D721Med (cell line): ENCODE measurements around the gene GRIN2A.

Experiments used
- DNase-seq: peaks from one replicate; pipeline ENCODE4 v3.0.0; 2011; ENCODE audit warnings: low spot score; ENCODE audit not compliant: insufficient read length
- FAIRE-seq: peaks from 2 replicates; lab custom pipeline; 2011; peaks lifted over from hg19 to GRCh38; lab: Jason Lieb, UNC
- TF ChIP-seq, protein P1 (sequence below): IDR thresholded peaks from 2 replicates; pipeline ENCODE4 v1.5.1; 2012; ENCODE audit warnings: mild to moderate bottlenecking, control low read depth; ENCODE audit not compliant: insufficient read depth; ENCODE audit errors: missing control alignments

GRIN2A gene

DNA sequence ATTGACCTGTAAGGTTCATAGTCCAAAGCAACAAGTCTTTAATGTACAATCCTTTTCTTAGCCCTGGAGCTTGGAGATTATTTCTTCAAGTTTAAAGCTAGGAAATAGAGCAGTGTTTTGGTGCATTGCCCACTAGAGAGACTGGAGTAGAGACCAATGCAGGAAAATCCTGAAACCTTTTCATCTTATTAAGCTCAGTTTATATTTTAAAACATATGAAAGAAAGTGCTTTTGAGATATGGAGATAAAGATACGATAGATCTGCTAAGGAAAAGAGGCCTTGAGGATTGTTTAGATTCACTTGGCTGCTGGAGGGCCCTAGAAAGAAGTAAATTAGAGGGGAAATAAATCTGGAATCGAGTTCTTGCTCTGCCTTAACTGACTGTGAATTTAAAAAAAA lies 212.0 kb downstream of the GRIN2A start:
- FAIRE-seq (no peak), DNase-seq (no peak)
- TF ChIP-seq, protein P1, sequence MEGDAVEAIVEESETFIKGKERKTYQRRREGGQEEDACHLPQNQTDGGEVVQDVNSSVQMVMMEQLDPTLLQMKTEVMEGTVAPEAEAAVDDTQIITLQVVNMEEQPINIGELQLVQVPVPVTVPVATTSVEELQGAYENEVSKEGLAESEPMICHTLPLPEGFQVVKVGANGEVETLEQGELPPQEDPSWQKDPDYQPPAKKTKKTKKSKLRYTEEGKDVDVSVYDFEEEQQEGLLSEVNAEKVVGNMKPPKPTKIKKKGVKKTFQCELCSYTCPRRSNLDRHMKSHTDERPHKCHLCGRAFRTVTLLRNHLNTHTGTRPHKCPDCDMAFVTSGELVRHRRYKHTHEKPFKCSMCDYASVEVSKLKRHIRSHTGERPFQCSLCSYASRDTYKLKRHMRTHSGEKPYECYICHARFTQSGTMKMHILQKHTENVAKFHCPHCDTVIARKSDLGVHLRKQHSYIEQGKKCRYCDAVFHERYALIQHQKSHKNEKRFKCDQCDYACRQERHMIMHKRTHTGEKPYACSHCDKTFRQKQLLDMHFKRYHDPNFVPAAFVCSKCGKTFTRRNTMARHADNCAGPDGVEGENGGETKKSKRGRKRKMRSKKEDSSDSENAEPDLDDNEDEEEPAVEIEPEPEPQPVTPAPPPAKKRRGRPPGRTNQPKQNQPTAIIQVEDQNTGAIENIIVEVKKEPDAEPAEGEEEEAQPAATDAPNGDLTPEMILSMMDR = no peak

DNA sequence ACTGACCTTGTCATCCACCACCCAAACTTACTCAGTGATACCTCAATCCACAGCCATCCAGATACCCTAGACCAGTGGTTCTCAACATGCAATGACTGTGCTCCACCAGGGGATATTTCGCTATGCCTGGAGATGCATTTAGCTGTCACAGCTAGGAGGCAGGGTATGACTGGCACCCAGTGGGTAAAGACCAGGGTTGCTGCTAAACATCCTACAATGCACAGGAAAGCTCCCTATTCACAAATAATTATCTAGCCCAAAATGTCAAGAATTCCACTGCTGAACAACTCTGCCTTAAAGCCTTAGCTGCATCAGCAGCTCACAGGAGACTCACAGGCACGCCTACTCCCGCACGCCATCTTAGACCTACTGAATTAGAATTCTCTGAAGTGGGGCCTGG lies 212.6 kb downstream of the GRIN2A start:
- TF ChIP-seq, protein P1 = peak; percentile 26
- no peak for FAIRE-seq
- DNase-seq = no peak

DNA sequence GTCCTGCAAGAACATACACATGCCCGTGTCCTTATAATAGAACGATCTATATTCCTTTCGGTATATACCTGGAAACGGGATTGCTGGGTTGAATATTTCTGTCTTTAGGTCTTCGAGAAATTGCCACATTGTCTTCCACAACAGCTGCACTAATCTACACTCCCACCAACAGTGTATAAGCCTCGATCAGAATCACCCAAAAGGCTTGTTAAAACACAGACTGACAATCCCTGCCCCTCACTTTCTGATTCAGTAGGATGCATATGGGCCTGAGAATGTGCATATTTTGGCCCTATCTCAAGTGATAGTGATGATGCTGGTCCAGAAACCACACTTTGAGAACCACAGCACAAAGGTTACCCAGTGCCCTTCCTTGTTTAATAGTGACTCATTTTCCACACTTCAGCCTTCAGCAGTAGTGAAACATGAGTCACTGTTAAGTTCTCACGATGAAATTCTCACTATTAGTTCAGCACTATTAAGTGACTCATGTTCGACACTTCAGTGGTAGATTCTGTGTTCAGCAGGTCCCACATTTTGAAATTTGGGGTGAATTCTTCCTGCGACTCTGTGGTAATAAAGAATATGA lies 215.6 kb downstream of the GRIN2A start:
- DNase-seq (no peak), FAIRE-seq (no peak)
- TF ChIP-seq, protein P1 = no peak

DNA sequence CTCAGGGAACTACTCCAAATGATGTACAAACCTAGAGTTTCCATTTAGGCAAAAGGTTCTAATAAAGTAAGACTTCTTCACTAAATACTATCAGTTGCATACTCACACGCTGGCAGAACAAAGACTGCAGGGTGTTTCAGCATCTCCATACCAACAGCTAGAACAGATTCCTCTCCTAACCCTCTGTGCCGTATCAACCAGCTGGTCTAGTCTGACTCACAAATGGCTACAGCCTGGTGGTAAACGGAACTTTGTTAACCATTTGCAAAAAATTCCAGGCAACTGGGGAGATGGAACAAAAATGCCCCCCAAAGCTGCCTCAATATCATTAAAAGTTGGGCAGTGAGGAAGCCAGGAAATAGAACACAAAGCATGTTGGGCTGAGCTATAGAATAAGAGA lies 217.1 kb downstream of the GRIN2A start:
- FAIRE-seq = no peak
- no peak for DNase-seq
- TF ChIP-seq, protein P1 = no peak

DNA sequence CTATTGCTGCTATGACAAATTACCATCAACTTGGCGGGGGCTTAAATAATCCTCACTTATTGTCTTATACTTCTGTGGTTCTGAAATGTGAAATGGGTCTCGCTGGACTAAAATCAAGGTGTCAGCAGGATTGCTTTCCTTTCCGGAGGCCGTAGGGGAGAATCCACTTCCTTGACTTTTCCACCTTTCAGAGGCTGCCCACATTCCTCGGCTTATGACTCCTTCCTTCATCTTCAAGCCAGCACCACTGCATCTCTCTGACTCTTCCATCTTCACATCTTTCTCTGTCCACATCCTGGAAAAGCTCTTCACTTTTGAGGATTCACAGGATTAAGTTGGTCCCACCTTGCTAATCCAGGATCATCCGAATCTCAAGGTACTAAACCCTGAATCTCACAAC lies 217.8 kb downstream of the GRIN2A start:
- FAIRE-seq = peak; percentile 86
- DNase-seq = peak; percentile 21
- TF ChIP-seq, protein P1 = no peak

DNA sequence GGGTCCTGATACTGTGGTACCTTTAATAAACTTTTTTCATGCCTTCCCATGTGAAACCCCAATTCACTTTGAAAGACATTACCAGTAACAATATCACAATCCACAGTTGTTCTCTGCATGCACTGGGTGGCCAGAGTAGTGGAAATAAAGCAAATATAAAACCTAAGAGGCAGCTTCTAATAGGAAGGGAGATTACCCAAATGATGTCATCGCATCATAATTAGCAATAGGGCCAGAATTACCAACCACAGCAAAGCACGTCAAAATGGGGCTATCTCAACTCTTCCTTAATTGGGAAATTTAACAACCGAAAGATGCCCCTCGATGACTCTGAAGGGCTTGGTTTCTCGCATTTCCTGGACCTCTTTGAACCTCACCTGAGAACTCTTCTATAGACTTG lies 224.8 kb downstream of the GRIN2A start:
- DNase-seq = no peak
- FAIRE-seq = no peak
- TF ChIP-seq, protein P1 = no peak

DNA sequence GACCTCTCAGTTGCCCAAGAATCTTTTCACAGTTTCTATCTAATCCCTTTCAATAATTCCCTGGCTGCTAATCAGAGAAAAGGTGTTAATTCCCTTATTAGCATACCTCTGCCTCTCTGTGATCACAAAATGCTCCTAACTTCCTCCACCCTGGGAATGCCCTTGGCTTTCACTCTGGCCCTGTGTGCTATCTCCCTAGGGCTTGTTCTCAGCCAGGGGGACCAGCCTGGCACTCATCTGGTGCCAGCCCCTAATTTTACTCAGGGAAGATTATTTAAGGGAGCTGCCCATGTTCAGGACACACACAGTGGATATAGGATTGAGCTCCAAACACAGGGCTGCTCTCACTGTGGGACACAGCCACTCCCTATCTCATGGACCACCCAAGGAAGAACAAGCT lies 225.2 kb downstream of the GRIN2A start:
- peak; percentile 15 for DNase-seq
- FAIRE-seq = no peak
- TF ChIP-seq, protein P1 = no peak
